RPMI8226 (cell line): ENCODE results near the gene DPP6.
A peak's percentile ranks its signal among the peaks of the same experiment; 100 is the strongest.

Experiments used
- DNase-seq: peaks from one replicate; pipeline ENCODE4 v3.0.0-alpha.2; 2015

Gene DPP6

GRCh38 chr7:154482863-154483262 lies 430.7 kb downstream of the DPP6 start:
- no peak for DNase-seq

- DNase-seq = no peak
Measured at GRCh38 chr7:154484406-154484805, 432.2 kb downstream of the DPP6 start.

- no peak for DNase-seq
Measured at GRCh38 chr7:154484943-154485342, 432.7 kb downstream of the DPP6 start.

GRCh38 chr7:154489897-154490296 lies 437.7 kb downstream of the DPP6 start:
- no peak for DNase-seq

GRCh38 chr7:154493594-154493993 lies 441.4 kb downstream of the DPP6 start:
- no peak for DNase-seq

GRCh38 chr7:154497751-154498150 lies 445.6 kb downstream of the DPP6 start:
- no peak for DNase-seq

GRCh38 chr7:154503962-154504550 lies 451.9 kb downstream of the DPP6 start:
- peak; percentile 77 for DNase-seq

GRCh38 chr7:154504918-154505317 lies 452.7 kb downstream of the DPP6 start:
- no peak for DNase-seq

GRCh38 chr7:154505362-154505761 lies 453.2 kb downstream of the DPP6 start:
- peak; percentile 68 for DNase-seq

GRCh38 chr7:154509192-154509591 lies 457.0 kb downstream of the DPP6 start:
- DNase-seq = no peak

GRCh38 chr7:154512121-154512833 lies 460.1 kb downstream of the DPP6 start:
- no peak for DNase-seq

- DNase-seq = peak; percentile 28
Measured at GRCh38 chr7:154517768-154518167, 465.6 kb downstream of the DPP6 start.

- DNase-seq = no peak
Measured at GRCh38 chr7:154519229-154519628, 467.0 kb downstream of the DPP6 start.

GRCh38 chr7:154530136-154530535 lies 477.9 kb downstream of the DPP6 start:
- no peak for DNase-seq

GRCh38 chr7:154532771-154533170 lies 480.6 kb downstream of the DPP6 start:
- no peak for DNase-seq

- DNase-seq = no peak
Measured at GRCh38 chr7:154540596-154540995, 488.4 kb downstream of the DPP6 start.

GRCh38 chr7:154541606-154542005 lies 489.4 kb downstream of the DPP6 start:
- no peak for DNase-seq

GRCh38 chr7:154546946-154547587 lies 494.9 kb downstream of the DPP6 start:
- no peak for DNase-seq

- peak; percentile 69 for DNase-seq
Measured at GRCh38 chr7:154553711-154554265, 501.6 kb downstream of the DPP6 start.

- DNase-seq = no peak
Measured at GRCh38 chr7:154559454-154559853, 507.3 kb downstream of the DPP6 start.

GRCh38 chr7:154564676-154565075 lies 512.5 kb downstream of the DPP6 start:
- DNase-seq = no peak

- no peak for DNase-seq
Measured at GRCh38 chr7:154566877-154567276, 514.7 kb downstream of the DPP6 start.

GRCh38 chr7:154568346-154568745 lies 516.1 kb downstream of the DPP6 start:
- no peak for DNase-seq

GRCh38 chr7:154569916-154570315 lies 517.7 kb downstream of the DPP6 start:
- DNase-seq = no peak
